GM15510 (cell line): ENCODE data around the gene FAM151A.

Source experiments
- POLR2A ChIP-seq: IDR thresholded peaks from 3 replicates; pipeline ENCODE4 v1.6.1; 2011; ENCODE audit warnings: borderline replicate concordance; ENCODE audit not compliant: insufficient read length; ENCODE audit errors: extremely low read depth

FAM151A gene

DNA sequence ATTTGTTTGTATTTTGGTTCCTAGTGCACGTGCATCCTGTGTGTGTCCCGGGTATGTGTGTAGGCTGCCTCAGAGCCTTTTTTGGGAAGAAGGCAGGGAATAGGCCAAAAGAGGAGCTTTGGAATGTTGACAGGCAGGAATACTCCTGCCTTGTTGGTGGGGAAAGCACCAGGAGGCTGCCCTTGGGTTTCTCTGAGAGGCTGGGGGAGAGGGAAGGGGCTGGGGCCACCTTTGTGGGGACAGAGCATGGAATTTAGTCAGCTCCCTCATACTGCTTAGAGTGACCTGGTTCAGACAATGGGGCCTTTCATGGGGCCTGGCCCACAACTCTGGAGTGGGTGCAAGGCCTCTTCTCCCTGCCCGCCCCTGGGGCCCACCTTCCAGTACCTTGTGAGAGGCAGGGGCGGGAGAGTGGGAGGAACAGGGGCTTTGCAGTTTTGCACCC, 44.0 kb downstream of the FAM151A start:
- TF ChIP-seq POLR2A = no peak

- no peak for TF ChIP-seq POLR2A
Measured at GRCh38 chr1:54577612-54578011, 45.7 kb downstream of the FAM151A start.

GRCh38 chr1:54575605-54576290, 47.6 kb downstream of the FAM151A start:
- TF ChIP-seq POLR2A = no peak

DNA sequence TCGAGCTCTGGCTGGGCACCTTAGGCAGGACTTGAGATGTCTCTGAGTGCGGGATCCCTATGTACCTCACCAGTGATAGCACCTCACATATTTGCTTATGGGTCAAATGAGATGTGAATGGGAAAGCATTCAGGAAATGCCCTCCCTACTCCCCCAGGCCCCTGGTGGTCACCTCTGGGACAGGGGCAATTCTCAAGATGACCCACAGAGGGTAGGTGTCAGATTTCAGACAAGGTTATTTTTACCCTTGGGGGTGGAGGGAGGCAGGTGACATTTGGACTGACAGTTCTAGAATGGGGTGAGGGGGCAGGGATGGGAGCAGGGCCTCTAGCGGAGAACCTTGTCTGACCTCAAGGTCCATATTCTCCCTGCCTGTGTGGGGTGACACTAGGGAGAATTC, 48.2 kb downstream of the FAM151A start:
- no peak for TF ChIP-seq POLR2A

GRCh38 chr1:54574158-54574778, 49.1 kb downstream of the FAM151A start:
- no peak for TF ChIP-seq POLR2A

- TF ChIP-seq POLR2A = no peak
Measured at GRCh38 chr1:54572542-54572850, 50.8 kb downstream of the FAM151A start.

- no peak for TF ChIP-seq POLR2A
Measured at GRCh38 chr1:54571803-54572541, 51.4 kb downstream of the FAM151A start.

- TF ChIP-seq POLR2A = no peak
Measured at GRCh38 chr1:54571326-54571725, 52.0 kb downstream of the FAM151A start.

DNA sequence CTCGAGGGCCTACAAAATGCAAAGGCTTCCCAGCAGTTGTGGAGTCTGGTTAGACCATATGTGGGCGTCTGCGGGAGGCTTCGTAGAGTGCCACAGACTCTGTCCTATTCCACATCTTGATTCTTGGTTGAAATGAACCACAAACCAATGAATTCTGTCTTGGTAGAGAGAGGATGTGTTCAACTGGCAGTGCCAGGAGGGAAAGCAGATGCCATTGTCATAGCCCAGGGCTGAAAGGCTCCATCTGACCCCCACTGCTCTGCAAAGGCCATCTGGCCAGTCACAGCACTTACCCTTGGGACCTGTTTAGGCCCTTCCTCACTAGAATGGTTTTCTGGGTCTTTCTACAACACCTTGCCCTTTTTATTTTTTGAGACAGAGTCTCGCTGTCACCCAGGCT, 53.2 kb downstream of the FAM151A start:
- TF ChIP-seq POLR2A = no peak

DNA sequence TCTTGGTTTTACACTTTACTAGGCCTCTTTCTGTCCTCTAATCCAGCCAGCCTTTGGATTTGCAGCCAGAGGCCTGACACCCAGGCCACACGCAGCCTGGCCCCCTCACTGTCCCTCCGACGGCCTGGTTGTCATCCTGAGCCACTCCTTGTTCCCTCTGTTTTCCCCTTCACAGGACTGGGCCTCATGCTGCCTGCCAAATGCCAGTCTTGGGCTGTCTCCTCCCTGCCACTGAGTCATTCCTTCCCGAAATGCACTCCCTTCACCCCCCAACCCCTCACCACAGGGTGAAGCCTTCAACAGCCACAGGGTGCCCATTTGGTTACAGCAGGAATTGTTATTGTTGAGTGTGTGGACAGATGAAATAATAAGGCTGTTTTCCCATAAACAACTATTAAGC, 54.0 kb downstream of the FAM151A start:
- no peak for TF ChIP-seq POLR2A

- TF ChIP-seq POLR2A = no peak
Measured at GRCh38 chr1:54567961-54568360, 55.4 kb downstream of the FAM151A start.

DNA sequence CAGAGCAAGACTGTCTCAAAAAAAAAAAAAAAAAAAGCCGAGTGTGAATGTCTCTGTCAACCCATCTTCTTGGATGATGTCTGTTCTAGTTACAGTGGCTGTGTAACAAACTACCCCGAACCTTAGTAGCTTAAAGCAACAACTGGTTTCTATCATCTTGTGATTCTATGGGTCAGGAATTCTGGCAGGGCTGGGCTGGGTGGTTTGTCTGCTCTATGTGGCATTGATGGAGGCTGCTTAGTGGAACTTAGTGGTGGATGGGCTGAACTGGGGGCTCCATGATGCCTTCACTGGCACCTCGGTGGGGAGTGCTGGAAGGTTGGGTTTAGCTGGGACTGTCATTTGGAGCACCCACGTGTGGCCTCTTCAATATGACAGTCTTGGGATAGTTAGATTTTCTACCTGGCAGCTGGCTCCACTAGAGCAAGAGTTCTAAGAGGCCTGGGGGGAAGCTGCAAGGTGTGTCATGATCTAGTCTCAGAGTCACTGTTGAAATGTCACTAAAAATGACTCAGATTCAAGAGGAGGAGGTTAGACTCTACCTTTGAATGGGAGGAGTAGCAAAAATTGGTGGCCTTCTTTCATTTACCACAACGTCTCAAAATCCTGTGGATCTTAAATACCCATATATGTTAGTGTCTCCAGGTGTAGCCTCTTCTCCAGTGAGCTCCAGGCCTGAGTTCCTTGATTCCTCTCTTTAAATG, 56.7 kb downstream of the FAM151A start:
- TF ChIP-seq POLR2A = no peak

GRCh38 chr1:54565113-54565501, 58.2 kb downstream of the FAM151A start:
- TF ChIP-seq POLR2A = no peak

DNA sequence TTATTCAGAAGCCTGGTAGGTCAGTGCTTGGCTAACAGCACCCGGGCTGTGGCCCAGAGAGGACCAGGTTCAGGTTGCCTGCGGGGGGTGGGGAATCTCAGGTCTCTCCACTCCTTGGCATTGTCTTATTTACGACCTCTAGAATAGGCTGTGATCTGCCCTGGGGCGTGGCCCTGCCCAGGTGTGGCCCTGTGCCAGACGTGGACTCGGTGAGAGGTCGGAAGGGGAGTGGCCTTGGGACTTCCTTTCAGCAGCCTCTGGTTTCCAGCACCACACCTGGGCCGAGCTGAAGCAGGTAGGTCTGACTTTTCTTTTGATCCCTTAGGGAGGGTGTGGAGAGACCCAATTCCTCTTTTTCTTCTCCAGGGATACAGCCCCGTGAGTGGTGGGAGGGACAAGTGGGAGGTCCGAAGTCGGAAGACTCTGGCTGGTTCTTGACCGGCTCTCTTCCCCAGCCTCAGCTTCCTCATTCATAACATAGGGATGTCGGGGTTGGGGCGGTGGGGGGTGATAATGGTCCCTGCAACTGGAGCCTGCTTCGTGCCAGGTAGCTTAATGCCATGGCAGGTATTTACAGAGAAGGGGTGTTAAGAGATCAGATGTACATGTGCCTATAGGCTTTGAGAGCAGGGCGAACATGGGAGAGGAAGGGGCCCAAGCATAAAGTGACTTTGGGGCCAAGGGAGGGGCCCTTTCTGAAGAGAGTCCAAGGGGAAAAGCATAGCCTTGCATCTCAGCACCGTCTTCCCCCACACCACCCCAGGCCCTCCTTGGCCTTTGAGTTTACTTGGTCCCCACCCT, 58.8 kb downstream of the FAM151A start:
- TF ChIP-seq POLR2A = no peak

DNA sequence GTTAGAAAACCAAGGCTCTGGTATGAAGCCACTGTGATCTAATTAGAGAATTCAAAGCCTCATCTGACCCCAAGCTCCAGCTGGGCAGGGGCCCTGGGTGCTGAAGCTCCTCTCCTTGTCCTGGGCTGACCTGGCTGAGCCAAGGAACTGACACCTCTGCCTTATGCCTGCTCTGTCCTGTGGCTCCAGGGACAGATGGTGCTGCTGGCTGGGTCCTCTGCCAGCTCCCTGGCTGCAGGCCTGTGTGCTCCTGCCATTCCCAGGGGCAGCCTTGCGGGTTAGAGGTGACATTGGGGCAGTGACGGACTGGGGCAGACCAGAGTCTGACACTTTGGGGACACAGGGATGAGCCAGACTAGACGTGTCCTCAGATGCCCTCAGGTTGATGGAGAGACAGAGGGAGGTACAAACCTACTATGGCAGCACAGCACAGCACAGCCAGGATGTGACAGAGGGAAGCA, 63.5 kb downstream of the FAM151A start:
- TF ChIP-seq POLR2A = no peak
